ENCODE data around the gene CCDC183. TPM values are rescaled to one million over a fixed set of nuclear protein-coding genes. Genes with fewer than 3 reads are reported as not detected.
A peak's percentile ranks its signal among the peaks of the same experiment; 100 is the strongest.

CCDC183 gene
- total RNA-seq, 1 experiment from 2014 or later, result 1.1 TPM

- H3K23me2 ChIP-seq (ENCODE audit: insufficient read length, low read depth, low read length, poor library complexity, severe bottlenecking), result peaks cover 8% of the 10 kb centered on the region
- H2BK15ac ChIP-seq (ENCODE audit: low read depth, low read length), result no peak overlapping the region
- H4K91ac ChIP-seq (ENCODE audit: insufficient read length, low read depth, low read length), result no peak overlapping the region
- no peak overlapping the region for H2AFZ ChIP-seq (ENCODE audit: low read length)
- H3K4me1 ChIP-seq (ENCODE audit: insufficient read depth, low read length), result no peaks in the 10 kb centered on the region
- H4K20me1 ChIP-seq (ENCODE audit: control insufficient read depth, insufficient read depth, insufficient read length), result no peaks in the 10 kb centered on the region
- H3K18ac ChIP-seq (ENCODE audit: insufficient read length, low read depth, low read length), result no peak overlapping the region
- peaks cover 4% of the 10 kb centered on the region for H3K27me3 Mint-ChIP-seq (ENCODE audit: low read depth)
- H3K56ac ChIP-seq (ENCODE audit: insufficient read length, low read depth, low read length), result no peak overlapping the region
- H4K5ac ChIP-seq (ENCODE audit: insufficient read length, low read depth, low read length), result no peak overlapping the region
- peak; percentile 93 for DNase-seq
- H3T11ph ChIP-seq (ENCODE audit: low read length), result no peak overlapping the region
- no peak overlapping the region for H3K23ac ChIP-seq (ENCODE audit: insufficient read length, low read depth, low read length)
- H3K27me3 ChIP-seq (ENCODE audit: insufficient read depth, low read length), result no peaks in the 10 kb centered on the region
- no peaks in the 10 kb centered on the region for H3K9me3 Mint-ChIP-seq
- H2BK5ac ChIP-seq (ENCODE audit: insufficient read length, low read length), result no peak overlapping the region
- no peaks in the 10 kb centered on the region for H3K9me3 ChIP-seq (ENCODE audit: control insufficient read depth, low read depth, low read length)
- H3K4me1 Mint-ChIP-seq, result peaks cover 2 to 11% of the 10 kb centered on the region in 2 experiments; a peak in 3 of 4 replicates
- H3K4me3 Mint-ChIP-seq, result peak overlapping the region; percentile 91 to 93
- no peak overlapping the region for H2BK12ac ChIP-seq (ENCODE audit: insufficient read length, low read depth, low read length)
- H3K4ac ChIP-seq (ENCODE audit: low read depth, low read length), result no peak overlapping the region
- TF ChIP-seq, protein P1, sequence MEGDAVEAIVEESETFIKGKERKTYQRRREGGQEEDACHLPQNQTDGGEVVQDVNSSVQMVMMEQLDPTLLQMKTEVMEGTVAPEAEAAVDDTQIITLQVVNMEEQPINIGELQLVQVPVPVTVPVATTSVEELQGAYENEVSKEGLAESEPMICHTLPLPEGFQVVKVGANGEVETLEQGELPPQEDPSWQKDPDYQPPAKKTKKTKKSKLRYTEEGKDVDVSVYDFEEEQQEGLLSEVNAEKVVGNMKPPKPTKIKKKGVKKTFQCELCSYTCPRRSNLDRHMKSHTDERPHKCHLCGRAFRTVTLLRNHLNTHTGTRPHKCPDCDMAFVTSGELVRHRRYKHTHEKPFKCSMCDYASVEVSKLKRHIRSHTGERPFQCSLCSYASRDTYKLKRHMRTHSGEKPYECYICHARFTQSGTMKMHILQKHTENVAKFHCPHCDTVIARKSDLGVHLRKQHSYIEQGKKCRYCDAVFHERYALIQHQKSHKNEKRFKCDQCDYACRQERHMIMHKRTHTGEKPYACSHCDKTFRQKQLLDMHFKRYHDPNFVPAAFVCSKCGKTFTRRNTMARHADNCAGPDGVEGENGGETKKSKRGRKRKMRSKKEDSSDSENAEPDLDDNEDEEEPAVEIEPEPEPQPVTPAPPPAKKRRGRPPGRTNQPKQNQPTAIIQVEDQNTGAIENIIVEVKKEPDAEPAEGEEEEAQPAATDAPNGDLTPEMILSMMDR (conservative IDR thresholded peaks at IDR 0.05), result no peak
- H3K27ac ChIP-seq (ENCODE audit: insufficient read length, low read depth, low read length), result no peak overlapping the region
- H4K8ac ChIP-seq (replicated peaks; ENCODE audit: insufficient read length, low read depth, low read length), result no peak overlapping the region
- H3K14ac ChIP-seq (ENCODE audit: insufficient read depth, low read length), result no peak overlapping the region
- H2BK20ac ChIP-seq (ENCODE audit: low read depth, low read length, poor library complexity, severe bottlenecking), result no peak overlapping the region
- WGBS (ENCODE audit: extremely low coverage, insufficient read length, low lambda C conversion rate), result no CpG with 5 or more reads among the region's 75 CpGs
- H3K27ac Mint-ChIP-seq, result peak overlapping the region in 2 of 3 experiments; percentile 51 to 77; a peak in 3 of 7 replicates
- H3K36me3 Mint-ChIP-seq (ENCODE audit: insufficient read depth in 1 of 3, low read depth in 3 of 3), result peaks cover 0 to 11% (median 10%) of the 10 kb centered on the region in 3 experiments; a peak in 4 of 7 replicates
- H2AK5ac ChIP-seq (ENCODE audit: insufficient read length, low read length), result no peak overlapping the region
- H3K4me2 ChIP-seq (ENCODE audit: insufficient read depth, insufficient read length, low read length), result peak overlapping the region; percentile 78
- no peak overlapping the region for H3K9ac ChIP-seq (ENCODE audit: extremely low read depth, insufficient read length, low read length)
- H3K79me1 ChIP-seq (ENCODE audit: insufficient read depth, low read depth, low read length, poor library complexity, severe bottlenecking), result no peaks in the 10 kb centered on the region
- no peaks in the 10 kb centered on the region for H3K79me2 ChIP-seq (ENCODE audit: insufficient read depth, low read length)
- H2BK120ac ChIP-seq (ENCODE audit: low read depth, low read length, poor library complexity, severe bottlenecking), result no peak overlapping the region
Measured at GRCh38 chr9:136847088-136847825, 51.1 kb downstream of the CCDC183 start.
